NT2/D1 (cell line): ENCODE results near the gene ENTREP3.

Source experiments
- SUZ12 ChIP-seq: IDR thresholded peaks from 2 replicates; pipeline ENCODE4 v1.6.1; 2011; ENCODE audit not compliant: insufficient read length, insufficient read depth; ENCODE audit errors: extremely low read depth
- YY1 ChIP-seq: IDR thresholded peaks from 2 replicates; pipeline ENCODE4 v1.6.1; 2011; ENCODE audit not compliant: insufficient read length, insufficient read depth
- ZNF274 ChIP-seq: IDR thresholded peaks from 2 replicates; pipeline ENCODE4 v1.6.1; 2011; ENCODE audit warnings: mild to moderate bottlenecking, low read depth, low read length

DNA sequence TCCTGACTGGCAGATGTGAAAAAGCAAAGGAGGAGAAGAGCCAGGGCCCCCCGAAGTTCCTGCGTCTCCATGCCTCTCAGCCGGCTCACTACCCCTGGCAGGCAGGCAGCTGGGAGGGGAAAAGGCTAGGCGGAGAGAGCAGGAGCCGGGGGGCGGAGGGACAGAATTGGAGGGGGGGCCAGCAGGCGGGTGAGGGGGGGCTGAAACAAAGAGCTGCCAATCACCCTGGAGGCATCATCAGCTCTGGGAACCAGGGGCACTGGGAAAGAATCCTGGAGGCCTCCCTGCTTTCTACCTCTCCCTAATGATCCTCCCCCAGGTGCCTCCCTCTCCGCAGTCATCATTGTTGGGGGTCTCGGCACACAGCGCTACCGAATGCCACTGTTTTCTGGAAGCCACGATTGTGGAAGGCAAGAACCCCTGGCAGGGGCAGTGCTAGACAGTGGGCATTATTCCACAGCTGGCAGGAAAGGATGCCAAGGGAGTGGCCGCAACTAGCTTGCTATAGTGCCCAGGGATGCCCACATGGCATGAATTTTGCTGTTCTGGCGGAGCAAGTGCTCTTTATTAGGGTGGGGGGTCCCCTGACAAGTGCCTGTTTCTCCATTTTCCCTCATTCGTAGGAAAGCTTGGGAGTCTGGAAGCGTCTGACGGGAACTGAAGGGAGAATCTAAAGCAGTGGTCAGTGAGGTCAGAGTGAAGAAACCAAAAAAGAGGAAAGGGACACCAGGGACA lies 47.3 kb downstream of the ENTREP3 start, which contains the start of gene THBS3:
- TF ChIP-seq YY1 (no peak), ZNF274 (no peak), SUZ12 (no peak)
